Measurements from ENCODE around the gene HOXD13.

The HOXD13 gene

GRCh38 chr2:176103742-176104315 is 11.3 kb downstream of the HOXD13 start:
- H3K79me2 ChIP-seq (ENCODE audit: insufficient read depth, low read length) = no peaks in the 10 kb centered on the region
- ATAC-seq (ENCODE audit: insufficient read depth, low read depth) = no peak
- H3K27me3 ChIP-seq (ENCODE audit: insufficient read depth, low read length, poor library complexity) = no peaks in the 10 kb centered on the region
- no peak overlapping the region for H3K9ac ChIP-seq (ENCODE audit: low read depth, low read length)
- H3K36me3 ChIP-seq (ENCODE audit: insufficient read depth, low read length) = no peaks in the 10 kb centered on the region
- no peak overlapping the region for H2AFZ ChIP-seq (ENCODE audit: low read depth, low read length)
- no peaks in the 10 kb centered on the region for H4K20me1 ChIP-seq (ENCODE audit: insufficient read depth, low read length)
- H3K4me1 ChIP-seq (ENCODE audit: insufficient read depth, low read length) = no peaks in the 10 kb centered on the region
- H3K4me2 ChIP-seq (ENCODE audit: insufficient read depth, low read length) = no peak overlapping the region
- H3K9me3 ChIP-seq (ENCODE audit: insufficient read depth, low read length, severe bottlenecking) = no peaks in the 10 kb centered on the region
- H3K4me3 ChIP-seq (ENCODE audit: low read depth in 1 of 2, low read length in 2 of 2) = no peak overlapping the region
- no peak for TF ChIP-seq EZH2 (IDR thresholded peaks at IDR 0.05; ENCODE audit: borderline replicate concordance, low read depth, low read length, severe bottlenecking)
- TF ChIP-seq CTCF (IDR thresholded peaks at IDR 0.05; ENCODE audit: borderline replicate concordance, extremely low read depth, low read length, poor library complexity, severe bottlenecking) = no peak
- DNase-seq = no peak
- no peak overlapping the region for H3K27ac ChIP-seq (ENCODE audit: low read length)

GRCh38 chr2:176104316-176105077 is 12.0 kb downstream of the HOXD13 start:
- Histone ChIP-seq H2AFZ (ENCODE audit: low read depth, low read length) (no peak overlapping the region), H4K20me1 (ENCODE audit: insufficient read depth, low read length) (no peaks in the 10 kb centered on the region), H3K36me3 (ENCODE audit: insufficient read depth, low read length) (no peaks in the 10 kb centered on the region), H3K79me2 (ENCODE audit: insufficient read depth, low read length) (no peaks in the 10 kb centered on the region), H3K27me3 (ENCODE audit: insufficient read depth, low read length, poor library complexity) (no peaks in the 10 kb centered on the region), H3K27ac (ENCODE audit: low read length) (no peak overlapping the region), H3K9me3 (ENCODE audit: insufficient read depth, low read length, severe bottlenecking) (no peaks in the 10 kb centered on the region), H3K4me2 (ENCODE audit: insufficient read depth, low read length) (no peak overlapping the region), H3K9ac (ENCODE audit: low read depth, low read length) (no peak overlapping the region), H3K4me3 (ENCODE audit: low read depth in 1 of 2, low read length in 2 of 2) (no peak overlapping the region), H3K4me1 (ENCODE audit: insufficient read depth, low read length) (no peaks in the 10 kb centered on the region)
- TF ChIP-seq EZH2 (IDR thresholded peaks at IDR 0.05; ENCODE audit: borderline replicate concordance, low read depth, low read length, severe bottlenecking) (no peak), CTCF (IDR thresholded peaks at IDR 0.05; ENCODE audit: borderline replicate concordance, extremely low read depth, low read length, poor library complexity, severe bottlenecking) (no peak)
- no peak for ATAC-seq (ENCODE audit: insufficient read depth, low read depth)
- DNase-seq = no peak

GRCh38 chr2:176105078-176105729 is 12.7 kb downstream of the HOXD13 start:
- Histone ChIP-seq H3K27ac (ENCODE audit: low read length) (no peak overlapping the region), H3K9ac (ENCODE audit: low read depth, low read length) (no peak overlapping the region), H3K9me3 (ENCODE audit: insufficient read depth, low read length, severe bottlenecking) (no peaks in the 10 kb centered on the region), H4K20me1 (ENCODE audit: insufficient read depth, low read length) (no peaks in the 10 kb centered on the region), H3K27me3 (ENCODE audit: insufficient read depth, low read length, poor library complexity) (no peaks in the 10 kb centered on the region), H3K4me2 (ENCODE audit: insufficient read depth, low read length) (no peak overlapping the region), H3K36me3 (ENCODE audit: insufficient read depth, low read length) (no peaks in the 10 kb centered on the region), H3K79me2 (ENCODE audit: insufficient read depth, low read length) (no peaks in the 10 kb centered on the region), H2AFZ (ENCODE audit: low read depth, low read length) (no peak overlapping the region), H3K4me1 (ENCODE audit: insufficient read depth, low read length) (no peaks in the 10 kb centered on the region), H3K4me3 (ENCODE audit: low read depth in 1 of 2, low read length in 2 of 2) (no peak overlapping the region)
- ATAC-seq (ENCODE audit: insufficient read depth, low read depth) (no peak), DNase-seq (no peak)
- TF ChIP-seq EZH2 (IDR thresholded peaks at IDR 0.05; ENCODE audit: borderline replicate concordance, low read depth, low read length, severe bottlenecking) = no peak
- no peak for TF ChIP-seq CTCF (IDR thresholded peaks at IDR 0.05; ENCODE audit: borderline replicate concordance, extremely low read depth, low read length, poor library complexity, severe bottlenecking)

Measured in DND-41 (cell line).